UCSD-AML1 (cell line): ENCODE measurements around the gene TMPRSS13.
"Not testable (repeated sequence)": the region's sequence is repeated elsewhere in the genome, so short reads cannot be mapped to it uniquely, and the experiment has no call there.

Source experiments
- DNase-seq: peaks from one replicate; lab custom pipeline; 2025; ENCODE audit not compliant: unreplicated experiment; lab: John Stamatoyannopoulos, UW

TMPRSS13 gene

DNA sequence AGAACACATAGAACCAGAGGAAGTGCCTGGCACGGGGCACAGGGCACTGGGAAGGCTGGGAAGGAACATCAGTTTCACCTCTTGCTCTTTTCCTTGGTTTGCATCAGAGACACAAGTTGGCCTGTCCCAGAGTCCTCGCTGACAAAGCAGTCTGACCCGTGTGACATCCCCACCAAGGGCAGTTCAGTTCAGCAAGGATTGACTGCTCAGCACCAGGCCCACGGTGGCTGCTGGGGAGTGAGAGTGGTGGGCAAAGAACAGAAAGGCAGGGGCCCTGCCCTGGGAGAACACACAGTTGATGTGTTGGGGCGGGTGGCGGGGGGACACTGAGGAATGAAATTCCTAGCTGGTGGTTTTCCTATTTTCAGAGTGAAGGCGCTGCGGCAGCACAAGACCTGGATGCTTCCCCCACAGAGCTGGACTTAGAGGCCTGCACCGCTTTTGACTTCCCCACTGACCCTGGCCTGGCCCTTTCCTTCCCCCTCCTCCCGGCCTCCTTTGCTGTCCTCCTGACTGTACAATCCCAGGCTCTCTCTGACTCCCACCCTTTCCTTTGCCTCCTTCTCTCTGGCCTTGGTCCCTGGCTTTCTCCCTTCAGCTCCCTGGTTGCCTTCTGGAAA, 2.2 kb upstream of the TMPRSS13 start:
- no peak for DNase-seq

DNA sequence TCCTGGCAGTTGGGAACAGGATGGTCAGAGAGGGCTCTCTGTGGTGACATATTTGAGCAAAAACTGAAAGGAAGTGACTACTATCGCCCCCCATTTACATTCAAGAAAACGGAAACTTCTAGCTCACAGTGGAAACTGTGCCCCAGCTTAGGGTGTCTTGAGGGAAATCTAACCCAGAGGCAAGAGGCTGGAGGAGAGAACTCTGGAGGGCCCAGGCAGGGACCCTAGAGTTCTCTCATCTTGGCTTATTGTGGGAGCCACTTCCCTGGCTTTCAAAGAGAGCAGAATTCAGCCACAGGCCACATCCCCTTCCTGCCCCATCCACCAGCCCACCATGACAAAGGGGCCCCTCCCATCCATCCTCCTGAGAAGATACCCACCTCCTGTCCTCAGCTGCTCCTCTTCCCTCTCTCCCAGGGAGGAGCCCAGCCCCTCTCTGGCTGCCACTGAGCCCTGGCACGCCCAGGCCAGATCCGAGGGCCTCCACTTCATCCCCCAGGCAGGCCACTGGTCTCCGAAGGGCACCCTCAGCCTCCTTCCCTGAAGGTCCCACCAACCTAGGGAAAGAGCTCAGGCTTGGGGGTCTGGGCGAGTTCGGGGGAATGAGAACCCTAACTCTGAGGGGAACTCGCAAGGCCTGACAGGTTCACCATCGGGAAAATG, 1.6 kb upstream of the TMPRSS13 start:
- DNase-seq = peak; percentile 58

DNA sequence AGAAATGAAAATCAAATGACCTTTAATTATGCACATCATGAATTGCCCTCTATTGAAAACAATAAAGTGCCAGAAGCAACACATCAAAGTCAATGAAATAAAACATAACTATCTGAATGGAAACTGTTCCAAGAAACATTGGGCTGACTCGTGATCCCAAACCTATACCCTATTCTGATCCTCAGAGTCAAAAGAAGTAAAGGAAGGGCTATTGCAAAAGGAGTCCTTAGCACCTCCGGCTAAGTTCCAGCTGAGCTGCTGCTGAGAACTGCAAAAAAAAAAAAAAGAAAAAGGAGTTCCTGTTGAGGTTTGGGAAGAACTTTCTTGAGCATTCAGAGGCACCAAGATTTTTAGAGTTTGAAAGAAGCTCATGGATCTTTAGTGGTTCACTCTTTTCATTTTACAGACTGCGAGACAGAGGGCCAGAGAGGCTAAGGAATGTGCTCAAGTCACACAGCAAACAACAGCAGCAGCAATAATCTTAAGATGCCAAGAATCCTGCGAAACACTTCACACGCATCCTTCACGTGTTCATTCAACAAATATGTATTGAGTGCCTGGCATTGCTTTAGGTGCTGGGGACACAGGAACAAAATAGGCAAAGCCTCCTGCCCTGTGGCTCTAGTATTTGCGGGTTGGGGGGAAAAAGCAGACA, 841 bp upstream of the TMPRSS13 start:
- DNase-seq = no peak

DNA sequence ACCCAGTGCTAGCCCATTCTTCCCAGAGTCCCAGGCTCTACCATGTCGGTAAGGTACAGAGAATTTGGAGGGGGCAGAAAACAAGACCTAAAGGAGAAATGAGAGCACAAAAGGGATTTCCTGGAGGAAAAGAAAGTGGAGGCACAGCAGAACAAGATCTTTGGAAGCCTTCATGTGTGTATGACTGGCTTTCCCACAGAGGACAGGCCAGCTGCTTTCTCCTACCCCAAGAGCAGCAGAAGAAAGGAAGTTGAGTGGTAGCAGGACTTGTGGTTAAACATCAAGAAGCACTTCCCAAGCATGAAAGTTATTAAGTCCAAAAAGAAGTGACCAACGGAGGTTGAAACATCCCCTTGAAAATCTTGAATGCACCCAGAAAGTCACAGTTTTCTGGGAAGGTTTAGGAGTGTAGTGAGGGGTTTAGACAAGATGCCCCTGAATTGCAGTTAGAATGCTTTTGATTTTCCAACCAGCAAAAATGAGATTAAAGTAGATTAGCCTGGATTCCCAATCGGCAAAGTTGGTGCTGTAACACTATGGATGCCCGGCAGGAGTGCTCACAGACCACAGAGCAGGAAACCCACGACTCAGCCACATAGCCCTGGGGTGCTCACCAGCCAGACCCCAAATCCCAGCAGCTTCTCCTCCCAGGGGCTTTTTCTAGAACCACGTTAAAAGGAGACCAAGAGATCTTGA, 608 bp downstream of the TMPRSS13 start:
- DNase-seq = no peak

DNA sequence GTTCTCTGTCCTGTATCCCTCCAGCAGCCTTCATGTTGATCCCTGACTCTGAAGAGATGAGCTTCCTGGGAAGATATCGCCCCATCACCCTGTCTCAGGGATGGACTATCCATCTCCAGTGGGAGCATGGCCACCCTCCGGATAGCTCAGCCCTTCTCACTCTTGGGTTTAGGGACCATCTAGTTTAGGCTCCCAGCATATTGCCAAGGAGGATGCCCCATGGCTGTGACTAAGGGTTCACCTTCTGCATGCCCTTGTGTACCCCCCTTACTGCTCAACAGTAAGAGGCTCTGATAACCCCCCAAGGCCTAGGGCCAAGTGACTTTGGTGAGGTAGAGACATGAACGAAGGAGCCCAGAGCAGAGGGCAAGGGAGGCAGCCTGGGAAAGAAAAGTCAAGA, 1.3 kb downstream of the TMPRSS13 start:
- no peak for DNase-seq

DNA sequence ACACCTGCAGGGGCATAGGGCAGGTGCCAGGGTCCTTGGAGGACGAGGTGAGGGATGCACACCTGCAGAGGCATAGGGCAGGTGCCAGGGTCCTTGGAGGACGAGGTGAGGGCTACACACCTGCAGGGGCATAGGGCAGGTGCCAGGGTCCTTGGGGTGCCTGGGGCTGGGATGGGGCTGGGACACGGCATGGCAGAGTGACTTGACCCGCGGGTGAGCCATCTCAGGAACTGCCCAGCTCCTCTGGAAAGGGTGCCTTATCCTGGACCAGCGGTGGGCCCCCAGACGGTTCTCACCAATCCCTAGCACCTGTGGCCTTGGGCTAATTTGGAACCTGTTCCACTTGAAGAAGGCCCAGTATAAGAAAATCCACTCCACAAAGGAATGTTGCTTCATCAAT, 3.0 kb downstream of the TMPRSS13 start:
- not testable (repeated sequence) for DNase-seq

DNA sequence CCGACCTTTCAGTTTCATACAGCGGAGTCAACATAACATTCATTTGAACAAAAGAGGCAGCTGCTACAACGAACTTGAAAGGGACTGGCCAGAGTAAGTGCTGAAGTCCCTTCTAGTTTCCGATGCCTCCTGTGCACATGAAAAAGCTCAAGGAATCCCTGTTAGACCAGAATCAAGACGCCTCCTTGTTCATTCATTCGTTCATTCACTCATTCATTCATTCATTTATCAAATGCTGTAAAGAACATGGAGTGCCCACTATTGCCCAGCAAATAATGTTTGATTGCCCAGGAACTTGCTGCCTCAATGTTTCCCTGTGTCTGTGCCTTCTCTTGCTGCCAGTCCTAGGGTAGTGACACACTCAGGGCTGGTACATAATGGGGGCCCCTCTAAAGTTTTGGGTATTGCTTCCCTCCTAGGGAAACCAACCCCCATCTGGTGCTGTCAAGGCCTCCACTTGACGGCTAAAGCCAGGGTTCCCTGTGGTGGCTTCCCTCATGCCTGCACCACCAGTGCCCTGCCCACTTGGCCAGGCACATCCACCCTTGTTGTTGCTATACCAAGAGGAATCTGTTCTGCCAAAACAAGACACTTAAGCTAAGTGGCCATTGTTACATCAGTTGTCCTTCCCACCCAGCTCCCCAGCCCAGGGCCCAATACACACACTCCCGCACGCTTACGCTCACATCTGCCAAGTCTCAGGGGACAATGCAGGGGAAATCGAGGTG, 3.8 kb downstream of the TMPRSS13 start:
- no peak for DNase-seq

DNA sequence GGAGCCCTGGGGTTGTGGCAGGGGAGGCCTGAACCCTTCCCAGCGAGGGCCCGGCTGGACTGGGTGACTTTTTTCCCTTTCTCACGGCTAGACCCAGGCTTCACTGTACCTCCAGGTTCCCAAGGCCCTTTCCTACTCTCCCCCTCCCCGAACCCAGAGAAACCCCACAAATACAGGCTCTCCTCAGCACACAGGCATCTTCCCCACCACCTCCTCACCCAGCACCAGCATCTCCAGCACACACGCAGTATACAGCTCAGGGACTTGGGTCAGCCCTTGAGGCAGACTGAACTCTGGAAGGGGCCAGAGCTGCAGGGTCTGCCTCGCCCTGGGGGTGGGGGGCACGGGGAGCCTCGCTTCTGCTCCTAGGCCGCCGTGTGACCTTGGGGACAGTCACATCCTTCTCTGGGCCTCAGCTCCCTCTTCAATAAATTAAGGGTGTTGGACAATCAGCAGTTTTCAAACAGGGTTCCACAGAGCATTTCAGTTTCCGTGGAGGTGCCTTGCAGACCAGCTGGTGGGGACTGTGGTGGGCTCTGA, 4.5 kb downstream of the TMPRSS13 start:
- DNase-seq = no peak

DNA sequence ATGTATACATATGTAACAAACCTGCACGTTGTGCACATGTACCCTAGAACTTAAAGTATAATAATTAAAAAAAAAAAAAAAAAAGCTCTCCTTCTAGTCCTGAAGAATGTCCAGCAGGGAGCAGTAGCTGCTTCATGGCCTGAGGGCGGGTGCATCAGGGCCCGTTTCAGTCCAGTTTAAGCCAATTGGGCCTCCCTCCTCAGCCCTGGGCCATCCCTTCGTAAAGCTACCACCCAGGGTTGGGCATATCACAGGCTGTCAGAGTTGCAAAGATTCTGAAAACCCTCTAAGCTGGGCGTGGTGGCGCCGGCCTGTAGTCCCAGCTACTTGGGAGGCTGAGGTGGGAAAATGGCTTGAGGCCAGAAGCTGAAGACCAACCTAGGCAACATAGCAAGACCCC, 5.4 kb downstream of the TMPRSS13 start:
- no peak for DNase-seq

DNA sequence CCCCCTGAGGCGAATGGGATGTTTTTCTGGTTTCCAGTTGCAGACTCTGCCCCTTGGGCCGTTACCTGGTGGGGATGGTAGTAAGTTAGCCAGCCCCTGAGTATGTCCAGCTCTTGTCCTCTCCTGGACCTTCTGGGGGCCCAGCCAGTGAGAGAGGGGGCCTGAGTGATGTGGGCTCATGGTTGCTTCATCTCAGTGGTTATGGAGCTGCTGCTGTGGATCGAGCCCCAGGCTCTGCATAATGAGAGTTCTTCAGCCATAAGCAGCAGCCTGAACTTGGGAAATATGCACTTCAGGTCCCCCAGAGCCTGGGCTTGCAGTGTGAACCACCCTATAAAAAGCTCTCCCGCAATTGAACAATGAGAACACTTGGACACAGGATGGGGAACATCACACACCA, 5.9 kb downstream of the TMPRSS13 start:
- no peak for DNase-seq

DNA sequence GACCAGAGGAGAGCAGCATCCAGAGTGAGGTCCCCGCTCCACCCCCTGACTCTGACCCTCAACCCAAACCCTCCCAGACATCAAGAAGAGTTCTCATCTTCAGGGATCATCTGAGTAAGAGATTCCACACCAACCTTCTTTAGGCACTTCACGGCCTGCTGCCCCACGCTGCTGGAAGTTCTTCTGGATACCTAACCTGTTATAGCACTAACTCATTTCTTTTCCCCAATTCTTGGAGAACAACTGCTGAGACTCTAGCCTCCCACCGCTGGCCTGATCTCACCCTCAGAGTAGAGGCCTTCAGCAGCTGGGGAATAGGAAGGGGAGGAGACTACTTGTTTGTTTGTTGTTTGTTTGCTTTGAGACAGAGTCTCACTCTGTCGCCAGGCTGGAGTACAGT, 7.3 kb downstream of the TMPRSS13 start:
- DNase-seq = no peak

DNA sequence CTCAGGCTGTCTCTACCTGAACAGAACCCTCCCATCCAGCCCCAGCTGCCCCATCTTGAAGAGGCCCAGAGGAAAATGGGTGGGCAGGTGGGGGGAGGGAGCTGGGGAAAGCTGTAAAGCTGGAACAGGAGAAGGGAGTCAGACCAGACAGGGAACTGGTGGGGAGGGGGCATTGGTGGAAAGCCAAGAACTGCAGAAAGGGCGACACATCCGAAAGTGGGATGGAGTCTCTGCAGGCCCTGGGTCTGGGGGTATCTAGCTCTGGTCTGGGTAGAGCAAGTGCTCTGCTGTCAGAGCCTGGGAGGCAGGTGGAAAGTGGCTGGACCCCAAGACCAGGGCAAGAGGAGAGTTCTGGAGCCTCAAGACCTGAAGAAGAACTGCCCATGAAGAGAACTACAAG, 7.7 kb downstream of the TMPRSS13 start:
- no peak for DNase-seq

DNA sequence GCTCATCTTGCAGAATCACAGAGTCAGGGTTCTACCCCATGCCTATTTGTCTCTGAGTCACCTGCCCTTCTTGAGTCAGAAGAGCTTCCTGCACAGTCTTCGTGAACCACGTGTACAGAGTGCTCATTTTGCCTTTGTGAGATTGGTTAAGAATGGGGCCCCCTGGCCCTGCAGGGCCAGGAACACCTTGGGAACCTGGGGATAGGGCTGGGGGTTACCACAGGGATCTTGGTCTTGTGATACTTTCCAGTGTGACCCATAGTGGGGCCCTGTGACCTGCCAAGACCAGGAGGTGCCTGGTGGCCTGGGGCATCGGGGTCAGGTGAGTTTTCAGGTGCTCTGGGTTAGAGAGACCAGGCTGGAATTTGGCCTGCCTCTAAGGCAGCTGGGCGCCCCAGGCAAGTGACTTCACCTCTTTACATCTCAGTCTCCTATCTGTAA, 9.4 kb downstream of the TMPRSS13 start:
- no peak for DNase-seq

DNA sequence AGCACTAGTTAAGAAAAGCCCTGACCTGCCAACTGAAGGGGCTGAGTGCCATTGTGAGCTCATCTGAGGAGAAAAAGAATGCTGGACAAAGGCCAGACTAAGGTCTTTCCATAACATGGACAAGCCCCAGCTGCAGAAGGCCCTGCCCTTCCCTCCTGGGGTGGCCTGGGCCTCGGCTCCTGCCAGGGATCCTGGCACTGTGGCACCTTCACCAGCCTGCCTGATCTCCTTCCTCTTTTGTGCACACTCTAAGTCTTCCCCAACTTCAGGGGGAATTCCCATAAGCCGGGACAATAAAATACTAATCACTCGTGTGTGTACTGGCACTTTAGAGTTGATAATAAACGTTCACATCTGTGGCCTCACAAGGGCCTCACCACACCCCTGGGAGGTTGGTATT, 9.9 kb downstream of the TMPRSS13 start:
- no peak for DNase-seq

DNA sequence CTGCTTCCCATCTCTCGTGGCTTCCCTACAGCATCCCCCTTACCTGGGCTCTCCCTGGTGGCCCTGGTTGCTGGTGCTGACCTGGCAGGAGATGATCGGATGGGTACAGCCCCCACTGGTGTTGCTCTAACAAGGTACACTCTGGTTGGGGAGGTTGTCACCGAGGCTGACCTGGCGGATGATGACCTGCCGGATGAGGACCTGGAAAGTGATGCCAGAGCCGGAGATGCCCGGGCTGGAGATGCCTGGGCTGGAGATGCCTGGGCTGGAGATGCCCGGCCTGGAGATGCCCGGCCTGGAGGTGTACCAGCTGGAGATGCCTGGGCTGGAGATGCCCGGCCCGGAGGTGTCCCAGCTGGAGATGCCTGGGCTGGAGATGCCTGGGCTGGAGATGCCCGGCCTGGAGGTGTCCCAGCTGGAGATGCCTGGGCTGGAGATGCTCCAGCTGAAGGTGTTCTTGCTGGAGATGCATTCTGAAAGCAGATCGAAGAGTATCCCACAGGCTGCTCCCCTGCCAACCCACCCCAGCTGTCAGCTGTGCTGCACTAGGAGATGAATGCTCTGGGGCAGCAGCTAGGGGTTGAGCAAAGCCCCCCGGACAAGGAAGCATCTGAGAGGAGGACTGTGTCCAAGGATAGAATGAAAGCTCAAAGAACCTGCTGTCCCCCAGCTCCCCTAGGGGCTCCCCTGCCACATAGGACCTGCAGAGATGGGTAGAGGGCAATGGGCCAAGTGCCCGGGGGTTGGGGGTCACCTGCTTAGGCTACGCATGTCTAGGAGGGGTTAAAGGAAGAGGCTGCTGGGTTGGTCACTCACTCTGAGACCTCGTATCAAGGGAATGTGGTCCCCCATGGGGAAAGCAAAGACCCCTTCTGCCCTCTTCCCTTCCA, 10.6 kb downstream of the TMPRSS13 start:
- DNase-seq = no peak

DNA sequence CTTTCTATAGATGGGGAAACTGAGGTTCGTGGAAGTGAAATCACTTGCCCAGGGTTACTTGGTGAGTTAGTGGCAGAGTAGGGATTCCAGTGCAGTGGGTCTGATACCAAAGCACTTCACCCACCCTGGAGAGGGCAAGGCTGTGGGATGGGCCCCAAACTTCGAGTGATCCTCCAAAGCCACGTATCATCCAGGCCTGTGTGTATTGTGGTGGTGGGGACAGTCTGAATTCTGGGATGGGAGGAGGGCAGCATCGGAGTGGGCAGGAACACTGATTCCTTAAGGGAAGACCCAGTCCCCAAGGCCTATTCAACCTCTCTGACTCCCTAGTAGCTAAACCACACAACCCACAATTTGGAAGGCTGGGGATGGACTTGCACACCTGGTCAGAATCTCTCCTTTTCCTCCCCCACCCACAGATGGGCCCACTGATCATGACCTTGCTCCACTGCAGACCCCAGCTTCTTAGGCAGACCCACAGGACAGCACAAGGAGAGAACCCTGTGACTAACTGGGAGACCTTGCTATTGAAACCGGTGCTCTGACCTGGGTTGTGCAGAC, 11.5 kb downstream of the TMPRSS13 start:
- no peak for DNase-seq

DNA sequence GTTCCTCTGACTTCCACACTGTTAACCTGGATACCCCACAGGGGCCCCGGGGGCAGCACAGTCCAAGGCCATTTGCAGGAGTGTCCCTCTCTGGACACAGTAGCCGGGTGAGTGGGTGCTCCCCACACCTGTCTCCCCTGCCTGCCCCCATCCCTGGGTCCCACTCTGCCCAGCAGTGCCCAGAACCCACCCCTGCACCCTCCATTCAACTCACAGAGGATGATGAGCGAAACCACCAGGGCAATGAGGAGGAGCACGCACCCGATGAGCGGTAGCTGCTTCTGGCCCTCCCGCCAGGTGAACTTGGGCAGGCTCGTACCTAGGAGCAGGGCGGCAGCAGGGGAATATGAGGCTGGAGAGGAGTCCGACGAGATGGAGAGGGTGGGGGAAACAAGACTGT, 12.2 kb downstream of the TMPRSS13 start:
- no peak for DNase-seq

DNA sequence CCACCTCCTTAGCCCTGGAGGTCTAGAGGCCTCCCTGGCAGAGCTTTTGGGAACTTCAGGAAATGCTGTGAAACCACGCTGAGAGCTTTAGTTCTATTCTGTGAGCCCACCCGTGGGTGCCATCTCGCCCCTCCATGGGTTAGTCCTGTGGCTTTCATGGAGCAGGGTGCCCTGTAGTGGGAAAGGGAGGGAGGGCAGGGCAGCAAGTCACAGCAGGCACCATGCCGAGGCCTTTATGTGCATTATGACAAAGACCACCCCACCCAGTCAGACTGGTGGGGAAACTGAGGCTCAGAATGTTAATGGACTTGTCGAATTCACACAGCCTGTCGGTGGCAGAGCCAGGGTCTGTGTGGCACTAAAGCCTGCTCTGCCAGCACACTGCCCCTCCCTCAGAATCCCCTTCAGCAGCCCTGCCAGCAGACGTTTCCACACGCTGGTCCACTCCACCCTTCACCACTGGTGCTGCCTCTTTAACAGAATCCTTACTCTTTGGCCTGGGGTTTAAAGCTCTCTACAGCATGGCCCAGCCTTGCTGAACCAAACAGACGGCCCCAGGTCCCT, 13.4 kb downstream of the TMPRSS13 start:
- no peak for DNase-seq

DNA sequence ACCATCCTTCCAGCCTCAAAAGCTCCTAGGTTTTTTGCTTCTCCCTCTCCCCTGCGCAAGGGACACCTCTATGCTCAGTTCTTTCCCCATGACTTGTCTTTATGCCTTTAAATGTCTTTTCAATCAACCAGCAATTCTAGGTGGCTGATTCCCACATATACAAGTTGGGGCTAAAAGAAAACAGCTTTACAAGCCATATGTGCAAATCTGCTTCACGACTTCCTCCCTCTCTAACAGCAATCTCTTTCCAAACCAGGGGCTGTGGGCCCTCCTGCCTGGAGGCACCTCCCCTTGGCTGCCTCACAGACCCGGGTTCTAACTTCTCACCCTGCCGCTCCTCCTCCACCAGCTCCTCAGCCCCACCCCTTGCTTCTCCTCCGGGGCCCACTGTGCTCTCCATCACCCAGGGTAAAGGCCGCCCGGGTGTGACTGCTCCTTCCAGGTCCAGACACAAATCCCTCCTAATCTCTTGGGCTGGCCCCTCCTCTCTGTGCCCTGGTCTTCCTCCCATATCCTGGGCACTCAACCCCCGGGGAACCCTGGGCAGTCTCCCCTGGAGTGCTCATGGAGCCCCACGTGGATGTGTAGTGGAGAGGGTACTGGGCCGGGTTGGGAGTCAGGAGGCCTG, 14.1 kb downstream of the TMPRSS13 start:
- DNase-seq = no peak
